Measurements from ENCODE around the gene GDAP2.
"Not testable (repeated sequence)": the region's sequence is repeated elsewhere in the genome, so short reads cannot be mapped to it uniquely, and the experiment has no call there.

Gene GDAP2

GRCh38 chr1:117929343-117930172 lies at the start of gene GDAP2, which contains the start of gene WDR3:
GDAP2 (minus strand) TSS chr1:117929621; CDS start chr1:117920357, 9,264 bp downstream.
WDR3 (plus strand) TSS chr1:117929739; CDS start chr1:117933320, 3,581 bp downstream.
- DNase-seq: peak; percentile 96

GRCh38 chr1:117976381-117976780 lies 47.0 kb upstream of the GDAP2 start:
- DNase-seq: no peak

- no peak for DNase-seq
These were observed 42.4 kb upstream of the GDAP2 start for GRCh38 chr1:117971777-117972176.

- DNase-seq: no peak
These were observed 40.8 kb upstream of the GDAP2 start for GRCh38 chr1:117970252-117970651.

GRCh38 chr1:117967881-117968280 lies 38.5 kb upstream of the GDAP2 start:
- DNase-seq: peak; percentile 59

- peak; percentile 35 for DNase-seq
These were observed 38.1 kb upstream of the GDAP2 start for GRCh38 chr1:117967477-117967876.

- no peak for DNase-seq
These were observed 35.0 kb upstream of the GDAP2 start for GRCh38 chr1:117964290-117965038.

- DNase-seq: no peak
These were observed 29.9 kb upstream of the GDAP2 start for GRCh38 chr1:117959364-117959763.

GRCh38 chr1:117952386-117952785 lies 23.0 kb upstream of the GDAP2 start:
- DNase-seq: no peak

- no peak for DNase-seq
These were observed 12.9 kb upstream of the GDAP2 start for GRCh38 chr1:117942293-117942692.

GRCh38 chr1:117933769-117934168 lies 4.3 kb upstream of the GDAP2 start:
- no peak for DNase-seq

GRCh38 chr1:117932576-117932975 lies 3.2 kb upstream of the GDAP2 start:
- no peak for DNase-seq

- DNase-seq: no peak
These were observed 1.1 kb upstream of the GDAP2 start for GRCh38 chr1:117930484-117930883.

GRCh38 chr1:117930173-117930447 lies 689 bp upstream of the GDAP2 start:
- no peak for DNase-seq

GRCh38 chr1:117928881-117929342 lies 509 bp downstream of the GDAP2 start:
- peak; percentile 62 for DNase-seq

GRCh38 chr1:117925981-117926380 lies 3.4 kb downstream of the GDAP2 start:
- DNase-seq: no peak

- not testable (repeated sequence) for DNase-seq
These were observed 6.7 kb downstream of the GDAP2 start for GRCh38 chr1:117922717-117923116.

GRCh38 chr1:117921991-117922390 lies 7.4 kb downstream of the GDAP2 start:
- no peak for DNase-seq

- no peak for DNase-seq
These were observed 10.0 kb downstream of the GDAP2 start for GRCh38 chr1:117919376-117919775.

- no peak for DNase-seq
These were observed 18.4 kb downstream of the GDAP2 start for GRCh38 chr1:117911051-117911450.

GRCh38 chr1:117905019-117905418 lies 24.4 kb downstream of the GDAP2 start:
- no peak for DNase-seq

GRCh38 chr1:117904485-117904884 lies 24.9 kb downstream of the GDAP2 start:
- DNase-seq: no peak

- DNase-seq: no peak
These were observed 26.5 kb downstream of the GDAP2 start for GRCh38 chr1:117902944-117903343.

GRCh38 chr1:117899801-117900200 lies 29.6 kb downstream of the GDAP2 start:
- DNase-seq: no peak
